ENCODE measurements around the gene HORMAD1.
"Not testable (repeated sequence)": the region's sequence is repeated elsewhere in the genome, so short reads cannot be mapped to it uniquely, and the experiment has no call there.

The HORMAD1 gene

DNA sequence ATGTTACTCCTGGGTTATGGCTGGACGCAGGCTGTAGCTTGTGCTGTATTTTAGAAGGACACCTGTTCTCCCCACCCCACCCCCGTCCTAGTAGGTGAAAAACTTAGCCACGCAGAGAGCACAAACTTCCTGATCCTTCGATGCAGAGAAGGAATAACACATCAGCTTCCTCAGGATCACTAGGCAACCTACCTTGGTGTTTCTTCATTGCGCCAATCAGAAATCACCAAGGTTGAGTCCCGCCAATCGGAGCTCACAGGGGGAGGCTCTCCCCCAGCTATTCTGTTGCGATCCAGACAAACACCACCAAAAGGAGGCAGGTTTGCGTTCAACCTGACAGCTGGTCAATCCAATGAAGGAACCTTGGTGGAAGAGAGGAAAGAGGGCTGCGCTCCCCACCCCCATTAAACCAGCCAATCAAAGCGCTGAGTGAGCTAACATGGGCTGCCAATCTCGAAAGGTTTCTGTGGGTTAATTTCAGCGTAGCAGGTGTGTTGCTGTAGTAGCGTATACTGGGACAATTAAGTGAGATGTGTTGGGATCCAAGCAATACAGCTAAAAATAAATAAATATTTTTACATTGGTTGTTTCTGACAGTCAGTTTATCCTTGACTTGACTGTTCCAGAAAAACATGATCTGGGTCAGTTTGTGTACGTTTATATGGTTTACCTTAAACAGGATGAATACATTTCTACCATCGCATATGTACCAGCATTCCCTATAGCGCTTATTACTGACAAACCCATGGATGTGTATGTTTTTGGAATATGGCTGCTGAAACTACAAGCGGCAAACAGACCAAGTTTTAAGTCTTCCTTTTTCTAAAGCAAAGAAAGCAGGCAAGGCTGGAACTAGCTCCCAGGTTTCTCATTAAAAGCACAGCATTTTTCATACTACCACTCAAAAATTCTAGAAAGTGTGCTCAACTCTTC lies 23.4 kb downstream of the HORMAD1 start, which contains the start of gene GOLPH3L:
GOLPH3L (minus strand) TSS at position 160 of the 933 bp plus-strand sequence. CDS start 2,316 bp downstream, outside the sequence.
- peak; percentile 81 for DNase-seq

DNA sequence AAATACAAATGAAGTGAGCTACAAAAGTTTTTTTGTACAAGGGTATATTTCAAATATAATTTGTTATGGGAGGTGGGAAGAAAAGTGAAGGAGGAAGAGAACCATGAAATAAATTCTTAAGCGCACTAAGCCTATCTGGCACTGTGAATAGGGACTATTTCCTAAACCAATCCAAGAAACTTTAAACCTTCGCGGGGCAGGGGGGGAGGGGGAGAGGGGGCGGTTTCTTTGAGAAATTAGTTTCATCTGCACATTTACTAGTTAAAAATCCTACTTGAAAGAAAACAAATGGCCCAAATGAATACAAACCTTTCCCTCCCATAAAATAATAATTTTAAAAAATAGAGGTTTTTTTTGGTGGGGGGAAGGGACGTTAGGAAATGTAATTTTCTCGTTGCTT lies 24.1 kb downstream of the HORMAD1 start:
- DNase-seq = no peak

DNA sequence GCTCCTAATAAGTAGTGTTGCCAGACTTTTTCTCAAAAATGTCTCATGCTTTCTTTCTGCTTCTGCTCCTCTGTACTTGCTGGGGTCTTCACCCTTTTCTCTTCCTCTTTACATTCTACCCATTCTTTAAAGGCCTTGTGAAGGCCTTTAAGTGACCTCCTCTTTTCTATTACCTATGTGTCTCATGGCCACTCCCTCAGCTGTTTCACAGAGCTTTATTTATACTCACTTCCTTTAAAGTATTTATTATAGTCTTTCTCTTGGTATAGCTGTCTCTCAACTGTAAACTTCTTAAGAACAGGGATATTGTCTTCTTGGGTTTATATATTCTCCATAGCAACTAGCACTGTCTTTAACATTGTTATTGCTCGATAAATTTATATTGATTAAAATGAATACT lies 24.5 kb downstream of the HORMAD1 start:
- no peak for DNase-seq

DNA sequence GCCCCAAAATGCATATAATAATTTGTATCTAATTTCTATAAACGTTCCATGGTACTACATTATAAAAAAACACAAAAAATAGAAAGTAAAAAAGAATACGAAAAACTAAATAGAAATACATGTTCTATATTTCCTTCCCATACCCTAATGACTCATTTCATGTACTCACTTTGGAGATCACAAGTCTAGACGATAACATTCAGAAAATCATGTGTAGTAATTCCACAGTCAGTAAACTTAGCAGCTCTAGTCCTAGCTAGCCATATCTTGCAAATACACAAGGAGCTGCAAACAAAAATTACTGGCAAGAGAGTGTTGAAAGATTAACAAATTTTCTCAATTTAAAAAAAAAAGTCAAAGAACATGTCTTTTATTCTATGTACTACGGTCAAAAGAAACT lies 25.1 kb downstream of the HORMAD1 start:
- DNase-seq = no peak

DNA sequence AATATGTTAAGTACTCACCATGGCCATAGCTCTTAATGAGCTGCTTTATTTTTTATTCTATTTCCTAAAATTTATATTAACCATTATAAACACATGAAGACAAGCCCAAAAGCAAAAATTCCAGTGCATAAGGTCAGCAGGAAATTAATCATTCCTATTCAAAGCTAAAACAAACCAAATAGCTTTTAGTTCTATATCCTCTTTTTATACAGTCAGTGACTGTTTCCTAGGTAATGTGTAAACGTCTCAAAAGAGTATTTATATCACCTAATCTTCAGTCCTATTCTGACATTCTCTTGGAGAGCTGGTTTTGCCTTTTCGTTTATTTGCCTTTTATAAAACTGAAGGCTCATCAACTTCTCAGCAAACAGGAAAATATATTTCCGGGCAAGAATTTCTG lies 28.0 kb downstream of the HORMAD1 start:
- no peak for DNase-seq

DNA sequence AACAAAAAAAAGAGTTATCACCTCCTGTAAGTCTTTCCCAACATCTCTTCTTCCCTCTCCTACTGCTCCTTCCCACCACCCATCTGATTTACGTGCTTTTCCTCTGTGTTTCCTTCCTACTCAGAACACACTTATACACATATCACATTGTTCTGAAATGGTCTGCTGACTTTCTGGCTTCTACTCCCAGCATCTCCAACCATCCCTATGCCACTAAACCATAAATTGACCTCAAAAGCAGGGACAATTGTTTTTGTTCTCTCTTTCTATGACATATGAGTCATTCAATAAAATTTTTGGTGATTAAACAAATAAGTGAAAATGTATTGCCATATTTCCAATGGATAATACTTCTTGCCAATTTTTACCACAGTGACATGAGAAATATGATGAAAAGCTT lies 31.9 kb downstream of the HORMAD1 start:
- no peak for DNase-seq

DNA sequence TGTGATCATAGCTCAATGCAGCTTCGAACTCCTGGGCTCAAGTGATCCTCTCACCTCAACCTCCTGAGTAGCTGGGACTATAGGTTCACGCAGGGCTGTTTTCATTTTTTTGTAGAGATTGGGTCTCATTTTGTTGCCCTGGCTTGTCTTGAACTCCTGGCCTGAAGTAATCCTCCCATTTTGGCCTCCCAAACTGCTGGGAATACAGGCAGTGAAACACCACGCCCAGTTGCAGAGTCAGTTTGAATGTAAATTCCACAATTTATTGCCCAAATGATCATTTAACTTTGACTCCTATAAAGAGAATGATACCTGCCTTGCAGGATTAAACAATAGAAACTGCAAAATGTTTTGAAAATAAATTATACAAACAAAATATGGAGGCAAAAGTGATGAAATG lies 34.4 kb downstream of the HORMAD1 start:
- no peak for DNase-seq

DNA sequence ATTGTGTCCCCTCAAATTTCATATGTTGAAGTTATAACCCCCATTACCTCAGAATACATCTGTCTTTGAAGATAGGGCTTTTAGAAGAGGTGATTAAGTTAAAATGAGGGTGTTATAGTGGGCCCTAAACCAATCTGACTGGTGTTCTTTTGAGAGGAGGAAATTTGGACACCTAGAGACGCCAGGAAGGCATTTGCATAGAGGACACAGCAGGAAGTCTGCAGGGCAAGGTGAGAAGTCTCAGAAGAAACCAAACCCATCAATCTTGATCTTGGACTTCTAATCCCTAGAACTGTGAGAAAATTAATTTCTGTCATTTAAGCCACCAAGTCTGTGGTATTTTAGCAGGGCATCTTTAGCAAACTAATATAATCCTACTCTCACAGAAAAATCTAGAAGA lies 36.8 kb downstream of the HORMAD1 start:
- DNase-seq = no peak

DNA sequence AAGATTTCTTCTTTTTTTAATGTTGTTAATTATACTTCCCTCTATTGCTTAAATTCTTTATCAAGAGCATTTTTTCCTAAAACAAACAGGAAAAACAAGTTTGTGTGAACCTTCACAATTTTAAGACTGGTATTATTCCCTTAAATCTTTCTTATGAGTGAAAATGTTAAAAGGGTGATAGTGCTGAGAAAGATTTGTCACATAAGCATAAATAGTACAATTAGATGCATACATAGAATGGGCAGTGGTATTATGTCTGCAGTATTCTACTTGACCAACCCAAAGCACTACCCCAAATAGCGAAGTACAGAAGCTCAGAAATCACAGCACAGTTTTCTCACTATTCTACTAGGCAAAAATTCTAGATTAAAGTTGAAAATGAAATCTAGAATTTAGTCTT lies 41.7 kb downstream of the HORMAD1 start:
- no peak for DNase-seq

DNA sequence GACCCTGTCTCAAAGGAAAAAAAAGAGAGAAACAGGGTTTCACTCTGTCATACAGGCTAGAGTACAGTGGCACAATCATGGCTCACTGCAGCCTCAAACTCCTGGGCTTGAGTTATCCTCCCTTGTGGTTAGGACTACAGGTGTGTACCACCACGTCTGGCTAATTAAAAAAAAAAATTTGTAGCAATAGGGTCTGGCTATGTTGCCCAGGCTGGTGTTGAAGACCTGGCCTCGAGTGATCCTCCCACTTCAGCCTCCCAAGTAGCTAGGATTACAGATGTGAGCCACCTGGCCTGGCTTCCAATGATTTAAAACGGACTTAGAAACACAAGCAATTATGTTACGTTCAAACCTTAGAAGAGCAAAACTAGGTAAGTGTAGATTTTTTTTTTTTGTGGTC lies 45.8 kb downstream of the HORMAD1 start:
- no peak for DNase-seq

DNA sequence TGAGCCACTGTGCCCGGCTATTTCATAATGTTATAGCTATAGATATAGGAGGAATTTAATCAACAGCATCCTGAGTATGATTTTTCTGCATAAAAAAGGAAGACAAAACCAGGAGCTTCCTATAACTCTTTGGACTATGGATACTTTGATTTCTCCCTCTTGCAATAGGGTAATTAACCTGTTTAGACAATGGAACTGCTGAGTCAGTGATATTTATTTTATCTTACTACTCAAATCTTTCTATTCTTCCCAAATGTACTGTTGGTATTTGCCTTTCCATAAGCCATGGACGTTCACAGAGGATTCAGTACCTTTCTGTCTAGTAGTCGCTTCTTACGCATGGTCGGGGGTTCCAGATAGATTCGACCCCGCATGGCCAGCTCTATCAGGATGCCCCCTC lies 57.4 kb downstream of the HORMAD1 start:
- DNase-seq = no peak

DNA sequence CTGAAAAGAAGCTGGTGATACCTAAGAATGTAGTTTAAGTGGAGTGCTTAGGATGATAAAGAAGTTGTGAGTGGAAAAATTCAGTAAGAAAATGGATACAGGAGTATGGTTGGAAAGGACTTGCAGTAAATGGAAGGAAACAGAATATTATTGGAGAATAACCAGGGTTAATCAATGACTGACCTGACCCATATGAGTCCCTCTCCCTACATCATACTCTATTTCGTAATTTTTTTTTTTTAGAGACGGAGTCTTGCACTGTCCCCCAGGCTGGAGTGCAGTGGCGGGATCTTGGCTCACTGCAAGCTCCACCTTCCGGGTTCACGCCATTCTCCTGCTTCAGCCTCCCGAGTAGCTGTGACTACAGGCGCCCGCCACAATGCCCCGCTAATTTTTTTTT lies 57.9 kb downstream of the HORMAD1 start:
- no peak for DNase-seq

DNA sequence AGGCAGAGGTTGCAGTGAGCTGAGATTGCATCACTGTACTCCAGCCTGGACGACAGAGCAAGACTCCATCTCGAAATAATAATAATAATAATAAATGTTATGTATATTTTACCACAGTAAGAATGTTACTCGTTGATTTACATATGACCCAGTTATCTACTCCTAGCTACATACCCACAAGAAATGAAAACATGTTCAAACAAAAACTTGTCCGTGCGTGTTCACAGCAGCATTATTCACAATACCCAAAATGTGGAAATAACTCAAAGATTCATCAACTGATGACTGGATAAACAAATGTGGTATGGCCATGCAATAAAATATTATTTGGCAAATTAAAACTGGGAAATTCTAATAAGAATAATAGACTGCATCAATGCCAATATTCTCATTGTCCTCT lies 59.5 kb downstream of the HORMAD1 start:
- no peak for DNase-seq

DNA sequence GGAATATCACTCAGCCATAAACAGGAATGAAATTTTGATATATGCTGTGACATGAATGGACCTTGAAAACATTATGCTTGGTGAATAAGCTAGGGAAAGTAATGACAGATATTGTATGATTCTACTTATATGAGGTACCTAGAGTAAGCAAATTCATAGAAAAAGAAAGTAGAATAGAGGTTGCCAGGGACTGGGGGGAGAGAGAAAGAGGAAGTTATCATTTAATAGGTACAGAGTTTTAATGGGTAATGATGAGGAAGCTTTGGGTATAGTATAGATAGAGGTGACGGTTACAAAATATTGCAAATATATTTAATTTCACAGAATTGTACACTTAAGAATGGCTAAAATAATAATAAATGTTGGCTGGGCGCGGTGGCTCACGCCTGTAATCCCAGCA lies 60.1 kb downstream of the HORMAD1 start:
- DNase-seq = no peak

DNA sequence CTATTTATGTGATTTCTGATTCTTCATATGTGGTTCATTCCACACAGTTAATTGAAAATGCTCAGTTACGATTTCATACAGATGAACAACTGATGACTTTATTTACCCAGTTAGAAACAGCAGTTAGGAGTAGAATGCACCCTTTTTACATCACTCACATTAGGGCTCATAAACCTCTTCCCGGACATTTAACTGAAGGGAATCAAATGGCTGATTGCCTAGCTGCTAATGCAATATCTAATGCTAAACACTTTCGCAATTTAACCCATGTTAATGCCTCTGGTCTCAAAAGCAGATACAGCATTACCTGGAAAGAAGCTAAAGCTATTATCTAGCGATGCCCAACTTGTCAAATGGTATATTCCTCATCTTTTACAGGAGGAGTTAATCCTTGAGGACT lies 63.6 kb downstream of the HORMAD1 start:
- DNase-seq = not testable (repeated sequence)

DNA sequence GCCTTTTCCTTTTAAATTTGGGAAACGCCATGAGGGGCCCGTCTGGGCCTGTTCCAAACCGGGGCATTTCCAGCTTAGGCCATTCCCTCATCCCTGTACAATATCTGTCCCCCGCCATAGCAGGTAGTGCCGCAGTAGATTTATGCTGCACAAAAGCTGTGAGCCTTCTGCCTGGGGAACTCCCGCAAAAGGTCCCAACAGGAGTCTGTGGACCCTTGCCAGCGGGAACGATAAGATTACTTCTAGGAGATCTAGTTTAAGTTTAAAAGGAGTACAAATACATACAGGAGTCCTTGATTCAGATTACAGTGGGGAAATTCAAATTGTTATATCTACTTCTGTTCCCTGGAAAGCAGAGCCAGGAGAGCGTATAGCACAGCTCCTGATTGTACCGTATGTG lies 66.1 kb downstream of the HORMAD1 start:
- not testable (repeated sequence) for DNase-seq

DNA sequence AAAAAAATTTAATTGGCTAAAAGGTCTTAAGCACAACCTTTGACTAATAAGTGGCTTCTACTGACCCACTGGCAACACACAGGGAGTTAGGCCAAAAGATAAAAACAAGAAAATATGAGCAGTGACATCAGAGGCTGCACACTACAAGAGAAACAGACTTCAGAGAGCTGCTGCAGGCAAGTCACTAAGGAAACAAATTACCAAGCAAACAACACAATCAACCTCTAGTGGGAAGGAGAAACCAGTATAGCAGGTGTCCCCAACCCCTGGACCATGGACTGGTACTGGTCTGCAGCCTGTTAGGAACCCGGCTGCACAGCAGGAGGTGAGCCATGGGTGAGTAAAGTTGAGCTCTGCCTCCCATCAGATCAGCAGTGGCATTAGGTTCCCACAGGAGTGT lies 70.5 kb downstream of the HORMAD1 start:
- DNase-seq = no peak

DNA sequence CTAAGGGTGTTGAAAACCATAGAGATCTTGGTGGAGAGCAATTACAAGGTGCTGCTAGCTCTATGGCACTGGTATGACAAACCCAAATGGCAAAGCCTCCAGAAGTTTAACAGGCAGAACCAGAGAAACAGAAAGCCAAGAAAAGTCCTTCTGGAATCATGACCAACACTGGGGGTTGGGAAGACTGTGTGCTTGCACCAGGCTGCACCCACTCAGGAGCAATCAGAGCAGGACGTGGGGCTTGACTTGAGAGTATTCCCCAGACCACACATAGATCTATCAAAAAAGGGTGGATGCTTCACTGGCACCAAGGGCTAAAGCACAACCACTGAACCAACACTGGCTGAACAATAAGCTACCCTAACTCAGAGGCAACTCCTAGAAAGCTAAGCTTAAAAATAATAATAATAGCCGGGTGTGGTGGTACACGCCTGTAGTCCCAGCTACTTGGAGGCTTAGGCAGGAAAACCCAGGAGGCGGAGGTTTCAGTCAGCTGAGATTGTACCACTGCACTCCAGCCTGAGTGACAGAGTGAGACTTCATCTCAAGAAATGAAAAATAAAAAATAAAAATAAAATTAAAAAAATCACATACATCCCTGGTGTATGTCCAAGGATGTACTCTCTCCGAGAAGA lies 71.1 kb downstream of the HORMAD1 start:
- no peak for DNase-seq

Data from activated T-cell treated with anti-CD3 and anti-CD28 coated beads, Interleukin-2, amount 50 U/mL, for 1 hour (primary cell).